ENCODE results near the gene CORO2B.

DNA sequence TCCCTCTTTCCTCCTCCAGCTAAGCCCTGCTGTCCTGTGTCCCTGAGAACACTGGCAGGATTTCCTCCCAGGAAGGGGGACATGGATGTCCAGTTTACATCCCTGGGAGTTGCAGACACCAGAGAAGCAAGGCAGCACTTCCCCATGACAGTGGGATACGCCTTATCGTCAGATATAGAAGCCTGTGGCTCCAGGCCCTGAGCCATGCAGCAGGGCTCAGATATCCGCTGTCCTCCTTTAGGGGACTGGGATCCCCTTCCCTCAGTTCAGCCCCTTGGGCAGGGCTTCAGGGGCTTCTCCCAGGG is 16.4 kb downstream of the CORO2B start:
- TF ChIP-seq, protein P1, sequence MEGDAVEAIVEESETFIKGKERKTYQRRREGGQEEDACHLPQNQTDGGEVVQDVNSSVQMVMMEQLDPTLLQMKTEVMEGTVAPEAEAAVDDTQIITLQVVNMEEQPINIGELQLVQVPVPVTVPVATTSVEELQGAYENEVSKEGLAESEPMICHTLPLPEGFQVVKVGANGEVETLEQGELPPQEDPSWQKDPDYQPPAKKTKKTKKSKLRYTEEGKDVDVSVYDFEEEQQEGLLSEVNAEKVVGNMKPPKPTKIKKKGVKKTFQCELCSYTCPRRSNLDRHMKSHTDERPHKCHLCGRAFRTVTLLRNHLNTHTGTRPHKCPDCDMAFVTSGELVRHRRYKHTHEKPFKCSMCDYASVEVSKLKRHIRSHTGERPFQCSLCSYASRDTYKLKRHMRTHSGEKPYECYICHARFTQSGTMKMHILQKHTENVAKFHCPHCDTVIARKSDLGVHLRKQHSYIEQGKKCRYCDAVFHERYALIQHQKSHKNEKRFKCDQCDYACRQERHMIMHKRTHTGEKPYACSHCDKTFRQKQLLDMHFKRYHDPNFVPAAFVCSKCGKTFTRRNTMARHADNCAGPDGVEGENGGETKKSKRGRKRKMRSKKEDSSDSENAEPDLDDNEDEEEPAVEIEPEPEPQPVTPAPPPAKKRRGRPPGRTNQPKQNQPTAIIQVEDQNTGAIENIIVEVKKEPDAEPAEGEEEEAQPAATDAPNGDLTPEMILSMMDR (IDR thresholded peaks at IDR 0.05), result no peak
- TF ChIP-seq POLR2A (IDR thresholded peaks at IDR 0.05), result no peak
- no peak for TF ChIP-seq EP300 (IDR thresholded peaks at IDR 0.05)
- no peak for TF ChIP-seq POLR2AphosphoS5 (IDR thresholded peaks at IDR 0.05)
